HG03045 (cell line): ENCODE results near the gene CNPPD1.
A peak's percentile ranks its signal among the peaks of the same experiment; 100 is the strongest.

Experiments
- ATAC-seq: cut with Tn5 transposase; IDR thresholded peaks from one replicate; pipeline ENCODE4 v1.9.1; 2021; ENCODE audit warnings: mild to moderate bottlenecking, moderate library complexity; ENCODE audit not compliant: unreplicated experiment

CNPPD1 gene

DNA sequence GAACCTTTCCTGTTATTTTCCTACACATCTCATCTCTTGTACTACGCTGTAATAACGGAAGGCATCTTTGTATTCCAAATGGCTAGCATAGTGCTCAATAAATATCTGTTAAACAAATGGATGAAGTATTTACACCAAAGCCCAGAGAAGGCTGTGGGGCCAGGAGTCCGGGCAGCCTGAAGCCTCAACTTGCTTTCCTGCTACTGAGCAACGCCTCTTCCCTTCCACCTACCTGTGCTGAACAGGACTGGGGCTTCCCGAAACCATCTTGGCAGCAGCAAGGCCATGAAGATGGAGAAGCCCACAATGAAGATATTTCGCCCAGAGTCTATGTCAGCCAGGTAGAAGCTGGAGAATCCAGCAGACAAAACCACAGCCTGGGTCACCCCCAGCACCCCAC lies 13.6 kb downstream of the CNPPD1 start:
- ATAC-seq = no peak

DNA sequence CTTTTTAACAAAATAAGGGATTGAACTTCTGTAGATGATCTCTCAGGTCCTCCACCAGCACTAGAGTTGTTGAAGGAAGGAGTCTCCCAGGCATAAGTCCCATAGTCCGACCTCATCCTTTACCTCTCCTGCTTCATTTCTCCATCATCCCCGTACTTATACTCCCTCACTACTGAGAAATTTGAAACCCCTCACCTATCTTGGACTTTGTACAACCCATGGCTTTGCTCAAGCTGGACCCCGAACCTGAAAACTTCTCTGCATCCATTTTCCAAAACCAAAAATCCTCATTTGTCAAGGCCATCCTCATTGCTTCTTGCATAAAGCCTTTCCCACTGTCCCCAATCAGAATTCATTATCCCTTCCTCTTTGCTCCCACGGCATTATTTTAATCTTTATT lies 15.6 kb downstream of the CNPPD1 start:
- ATAC-seq = no peak

DNA sequence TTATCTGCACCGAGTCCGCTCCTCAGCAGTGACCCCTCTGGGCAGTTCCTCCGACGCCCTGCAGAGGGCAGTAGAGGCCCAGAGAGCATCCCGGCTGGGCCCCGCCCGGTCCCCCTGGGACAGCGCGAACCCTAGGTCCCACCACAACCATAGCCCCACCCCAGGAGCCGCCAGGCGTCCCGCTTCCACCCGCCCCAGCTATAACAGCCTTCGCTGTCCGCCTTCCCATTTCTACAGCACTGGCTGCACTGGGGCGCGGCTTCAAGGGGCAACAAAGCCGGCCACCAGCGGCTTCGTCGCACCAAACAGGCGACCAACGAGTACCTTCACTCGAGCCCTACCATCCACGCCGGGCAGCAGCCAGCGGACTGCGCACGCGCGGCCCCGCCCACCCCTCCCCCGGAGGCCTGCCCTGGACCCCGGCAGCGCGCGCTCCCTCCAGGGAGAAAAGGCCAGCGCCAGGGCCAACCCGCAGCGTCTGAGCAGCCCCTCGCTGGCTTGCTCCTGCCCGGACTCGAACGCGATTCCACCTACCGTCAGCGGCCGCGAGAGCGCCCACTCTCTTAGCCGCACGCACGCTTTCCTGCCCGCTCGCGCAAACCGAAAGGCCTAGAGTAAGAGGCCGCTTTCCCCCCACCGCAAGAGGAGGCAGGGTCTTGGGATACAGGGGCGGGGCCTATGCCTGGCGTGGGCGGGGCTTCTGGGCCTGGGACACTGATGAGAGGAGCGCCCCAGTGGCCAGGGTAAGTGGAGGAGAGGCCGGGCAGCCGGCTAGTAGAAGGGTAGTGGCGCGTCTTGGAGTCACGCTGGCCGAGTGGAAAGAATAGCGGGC lies 16.3 kb downstream of the CNPPD1 start, which contains the start of gene NHEJ1:
TSS of gene NHEJ1 (minus strand) at position 630 of the 832 bp plus-strand sequence. CDS start 2,453 bp downstream, outside the sequence.
- ATAC-seq = peak; percentile 84

DNA sequence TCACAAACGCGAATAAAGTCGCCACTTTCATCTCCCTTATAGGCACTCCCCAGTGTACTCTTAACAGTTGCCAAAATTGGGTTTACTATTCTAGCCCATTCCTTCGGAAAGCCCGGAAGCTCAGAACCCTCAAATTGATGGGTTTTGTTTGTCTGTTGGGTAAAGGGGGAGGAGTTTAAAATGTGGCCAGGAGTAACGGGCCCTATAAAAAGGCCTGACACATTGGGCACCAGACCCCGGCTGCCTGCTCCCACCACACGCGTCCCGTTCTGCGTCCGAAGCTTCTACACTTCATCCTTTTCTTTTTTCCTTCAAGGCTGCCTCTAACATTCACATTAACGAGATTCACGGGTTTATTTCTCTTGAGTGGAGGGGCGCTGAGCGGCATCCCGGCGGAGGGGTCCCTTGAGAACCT lies 16.9 kb downstream of the CNPPD1 start:
- ATAC-seq = peak; percentile 0

DNA sequence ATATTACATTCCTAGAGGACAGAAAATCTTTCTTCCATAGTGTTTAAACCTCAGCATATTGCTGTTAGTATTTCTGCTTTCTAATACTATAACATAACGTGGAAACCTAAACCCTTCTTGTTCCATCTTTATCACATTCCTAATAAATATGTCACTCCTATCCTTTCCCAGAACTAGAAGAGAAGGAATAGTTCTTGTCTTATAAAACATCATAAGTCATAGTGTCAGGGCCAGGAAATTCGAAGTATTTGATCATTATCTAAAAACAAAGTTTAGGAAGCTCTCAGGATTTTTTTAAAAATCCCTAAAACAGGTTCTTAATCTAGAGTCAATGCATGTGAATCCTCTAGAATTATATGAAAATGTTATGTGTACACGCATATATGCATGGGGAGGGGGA lies 18.1 kb downstream of the CNPPD1 start:
- ATAC-seq = no peak

DNA sequence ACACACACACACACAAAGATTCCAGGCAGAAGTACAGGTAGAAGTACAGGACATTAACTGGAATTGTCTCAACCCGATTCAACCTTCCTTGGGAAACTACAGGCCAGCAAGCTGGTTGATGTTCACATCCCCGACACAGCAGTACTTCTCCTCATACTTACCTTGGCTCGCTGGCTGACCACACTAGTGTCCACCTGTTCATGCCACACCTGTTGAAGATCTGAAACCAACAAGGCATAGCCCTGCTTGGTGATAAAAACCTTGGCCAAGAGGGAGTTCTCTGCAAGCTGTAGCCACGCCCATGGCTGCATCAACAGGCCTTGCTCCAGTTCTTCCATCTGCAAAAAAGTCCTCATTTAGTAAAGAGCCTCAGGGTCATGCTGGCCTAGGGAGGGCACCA lies 18.7 kb downstream of the CNPPD1 start:
- ATAC-seq = no peak

DNA sequence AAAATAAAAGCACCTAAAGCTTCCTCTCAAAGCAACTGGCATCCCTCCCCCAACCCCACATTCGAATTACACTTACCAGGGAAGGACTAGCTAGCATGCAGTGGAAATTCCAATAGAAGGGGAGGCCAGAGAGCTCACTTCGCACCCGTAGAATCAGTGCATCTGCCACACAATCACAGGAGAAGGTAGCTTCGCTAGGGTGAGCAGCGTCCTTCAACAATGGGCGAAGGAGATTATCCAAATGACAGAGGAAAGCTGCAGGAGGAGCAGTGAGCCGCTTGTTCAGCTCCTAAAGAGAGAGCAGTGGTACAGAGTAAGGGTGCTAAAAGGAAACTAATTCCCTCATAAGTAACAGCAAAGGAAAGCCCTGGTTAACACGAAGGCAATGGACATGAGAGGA lies 19.3 kb downstream of the CNPPD1 start:
- ATAC-seq = no peak

DNA sequence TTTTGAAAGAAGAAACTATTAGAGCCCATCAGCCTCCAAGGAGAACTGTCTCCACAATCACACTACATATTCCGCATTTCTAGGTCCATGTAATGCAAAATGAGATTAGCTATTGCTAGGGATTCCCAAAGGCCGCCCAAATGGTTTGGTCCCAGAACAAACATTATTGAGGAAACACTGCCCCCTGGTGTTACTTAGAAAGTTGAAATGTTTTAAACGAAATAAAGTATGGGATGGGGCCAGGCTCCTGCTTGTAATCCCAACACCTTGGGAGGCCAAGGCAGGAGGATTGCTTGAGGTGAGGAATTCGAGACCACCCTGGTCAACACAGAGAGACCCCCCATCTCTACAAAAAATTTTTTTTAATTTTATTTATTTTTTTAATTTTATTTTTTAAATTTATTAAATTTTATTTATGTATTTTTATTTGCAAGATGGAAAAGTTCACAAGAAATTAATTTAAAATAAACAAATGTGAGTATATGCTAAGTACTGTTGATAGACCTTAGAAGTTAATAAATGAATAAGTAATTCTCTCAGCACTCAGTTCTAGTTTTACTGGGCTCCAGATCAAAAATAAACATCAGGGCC lies 21.6 kb downstream of the CNPPD1 start:
- ATAC-seq = no peak

DNA sequence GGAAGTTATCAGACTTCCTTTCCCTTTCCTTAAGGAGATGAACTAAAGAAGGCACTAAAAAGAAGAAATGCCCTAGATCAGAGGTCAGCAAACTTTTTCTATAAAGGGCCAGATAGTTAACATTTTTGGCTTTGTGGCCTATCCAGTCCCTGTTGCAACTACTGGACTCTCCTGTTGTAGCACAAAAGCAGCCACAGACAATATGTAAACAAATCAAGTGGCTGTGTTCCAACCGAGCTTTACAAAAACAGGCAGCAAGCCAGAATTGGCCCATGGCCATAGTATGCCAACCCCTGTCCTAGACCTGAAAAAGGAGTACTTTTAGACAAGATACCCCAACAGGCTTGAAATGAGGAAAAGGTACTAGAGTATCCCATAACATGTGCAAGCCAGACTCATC lies 27.1 kb downstream of the CNPPD1 start:
- ATAC-seq = no peak

DNA sequence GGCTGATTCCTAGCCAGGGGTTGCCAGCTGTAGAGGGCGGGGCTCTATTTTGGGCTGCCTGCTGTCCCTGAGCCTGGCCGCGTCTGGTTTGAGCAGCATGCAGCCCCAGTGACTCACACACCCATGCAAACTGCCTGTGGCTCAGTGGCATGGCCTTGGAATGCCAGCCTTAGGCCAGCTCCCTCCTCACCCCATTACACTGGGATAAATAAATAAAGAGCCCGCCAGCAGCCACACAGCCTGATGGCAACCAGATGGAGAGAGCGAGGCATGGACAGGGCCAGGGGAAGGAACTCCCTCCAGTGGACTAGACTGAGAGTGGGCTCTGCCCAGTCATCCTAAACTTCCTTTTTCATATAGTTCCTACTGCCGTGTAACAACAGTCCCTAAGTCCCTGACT lies 34.4 kb downstream of the CNPPD1 start:
- ATAC-seq = no peak

DNA sequence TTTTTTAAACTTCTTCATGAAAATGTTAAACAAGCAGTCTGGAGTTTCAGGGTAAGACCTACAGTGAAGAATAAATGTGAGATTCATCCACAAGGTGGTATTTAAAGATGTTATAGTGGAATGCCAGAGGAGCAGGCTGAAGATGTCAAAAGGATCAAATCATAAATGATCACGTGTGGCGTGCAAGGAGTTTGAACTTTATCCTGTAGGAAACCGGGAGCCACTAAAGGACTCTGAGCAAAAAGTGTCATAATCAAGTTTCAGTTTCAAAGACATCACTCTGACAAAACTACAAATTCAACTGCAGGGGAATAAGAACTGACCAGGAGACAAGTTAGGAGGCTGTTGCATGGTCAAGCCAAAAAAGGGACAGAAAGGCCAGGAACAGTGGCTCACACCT lies 36.0 kb downstream of the CNPPD1 start:
- ATAC-seq = no peak

DNA sequence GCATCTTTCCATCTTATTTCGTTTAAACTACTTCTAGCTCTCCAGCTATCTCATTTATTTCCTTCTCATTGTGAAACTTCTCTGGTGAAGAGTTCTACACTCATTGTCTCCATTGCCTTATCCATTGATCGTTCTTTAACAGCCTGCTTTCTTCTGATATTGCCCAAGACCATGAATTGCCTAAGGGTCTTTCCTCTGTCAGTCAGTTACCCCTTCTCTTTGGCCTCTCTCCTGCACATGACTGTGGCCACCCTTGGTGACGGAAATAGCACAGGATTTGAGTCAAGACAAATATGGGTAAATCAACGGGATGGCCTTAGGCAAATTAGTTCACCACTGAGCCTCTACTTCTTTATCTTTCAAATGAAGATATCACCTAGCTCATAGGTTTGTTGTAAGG lies 42.7 kb downstream of the CNPPD1 start:
- ATAC-seq = no peak

DNA sequence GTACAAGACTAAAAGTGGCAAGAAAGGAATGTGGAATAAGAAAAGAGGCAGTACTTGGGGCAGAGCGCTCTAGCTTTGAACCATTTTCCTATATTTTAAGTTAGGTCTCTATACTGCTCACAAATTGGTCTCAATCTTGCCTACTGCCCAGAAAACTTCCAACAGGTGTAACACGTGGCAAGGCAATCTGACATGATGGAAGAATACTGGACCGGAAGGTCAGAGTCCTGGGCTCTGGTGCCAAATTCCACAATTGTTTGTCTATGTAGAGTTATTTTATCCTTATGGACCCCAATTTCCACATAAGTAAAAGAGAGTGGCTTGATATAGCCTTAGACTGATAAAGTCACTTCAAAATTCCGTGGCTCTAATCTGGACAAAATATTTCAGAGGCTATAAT lies 45.0 kb downstream of the CNPPD1 start:
- ATAC-seq = no peak

DNA sequence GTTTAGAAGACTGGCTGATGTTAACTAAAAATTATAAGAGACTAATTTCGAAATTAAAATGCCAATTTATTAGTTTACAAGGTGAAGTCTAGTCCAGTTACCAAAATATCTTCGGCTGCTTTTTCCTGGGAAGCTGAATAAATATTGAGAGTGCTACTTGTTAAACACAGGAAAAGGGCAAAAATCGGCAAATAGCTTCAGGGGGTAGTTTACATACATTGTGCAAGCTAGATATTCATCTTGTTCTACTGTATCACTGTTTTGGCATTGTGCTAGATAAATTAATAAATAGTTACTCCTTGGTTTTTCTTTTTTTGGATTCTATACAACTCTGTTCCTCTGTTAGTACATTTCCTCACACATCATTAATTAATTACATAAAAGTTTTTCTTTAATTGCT lies 45.4 kb downstream of the CNPPD1 start:
- no peak for ATAC-seq

DNA sequence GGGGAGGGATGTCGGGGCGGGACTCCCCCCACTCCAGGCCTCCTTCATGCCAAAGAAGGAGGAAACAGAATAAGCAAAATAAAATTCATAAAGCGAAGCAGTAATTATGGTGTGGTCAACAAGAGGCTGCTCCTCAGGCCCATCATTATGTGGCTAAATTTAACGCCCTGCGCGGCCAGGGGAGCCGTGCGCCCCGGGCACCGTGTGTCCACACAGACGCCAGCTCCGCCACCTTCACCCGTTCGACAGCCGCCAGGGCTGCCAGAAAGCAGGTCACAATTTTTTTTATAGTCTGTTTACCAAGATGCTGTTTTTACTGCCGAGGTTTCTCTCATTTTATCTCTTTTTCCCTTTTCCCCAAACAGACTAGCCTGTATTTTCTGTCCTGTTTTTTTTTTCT lies 47.1 kb downstream of the CNPPD1 start:
- ATAC-seq = no peak

DNA sequence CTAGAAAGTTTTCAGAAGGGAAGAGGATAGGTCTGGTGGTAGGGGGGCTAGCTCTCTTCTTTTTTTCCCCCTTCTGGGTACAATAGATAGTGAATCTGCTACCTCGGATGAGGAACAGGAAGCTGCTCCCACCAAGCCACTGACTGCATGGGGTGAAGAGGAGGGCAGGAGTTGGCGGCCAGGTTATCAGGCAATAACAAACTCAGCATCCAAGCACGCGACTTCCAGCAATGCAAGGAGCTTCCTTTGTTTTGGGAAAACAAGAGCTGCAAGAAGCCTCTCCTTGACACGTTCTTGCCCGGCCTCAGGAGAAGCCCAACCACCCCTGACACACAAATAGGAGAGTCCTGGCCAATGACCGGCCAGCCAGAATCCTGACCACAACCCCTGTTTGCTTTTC lies 48.3 kb downstream of the CNPPD1 start:
- ATAC-seq = no peak

DNA sequence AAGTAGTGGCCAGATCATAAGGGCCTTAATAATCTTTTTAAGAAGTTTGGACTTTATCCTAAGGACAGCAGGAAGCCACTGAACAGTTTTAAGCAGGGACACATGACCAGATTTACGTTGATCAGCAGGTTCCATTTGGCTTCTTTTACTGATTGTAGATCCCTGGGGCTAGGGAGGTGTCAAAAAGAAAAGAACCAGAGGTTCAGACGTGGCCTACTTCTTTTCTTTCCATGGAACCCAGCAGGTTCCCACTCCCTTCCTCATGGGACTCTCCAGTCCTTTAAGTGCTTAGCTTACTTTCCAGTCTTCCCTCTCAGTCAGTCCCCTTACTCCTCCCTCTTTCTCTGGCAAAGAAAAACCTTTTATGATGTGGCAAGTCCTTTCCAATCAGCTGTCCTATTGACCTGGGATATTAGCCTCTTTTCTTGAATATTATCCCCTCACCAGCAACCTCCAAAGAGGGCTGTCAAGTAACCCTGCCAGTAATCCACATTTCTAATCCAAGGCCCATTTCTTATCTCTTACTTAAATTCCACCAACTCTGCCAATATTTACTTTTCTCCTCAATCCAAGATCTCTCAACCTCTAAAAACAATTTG lies 49.6 kb downstream of the CNPPD1 start:
- no peak for ATAC-seq

DNA sequence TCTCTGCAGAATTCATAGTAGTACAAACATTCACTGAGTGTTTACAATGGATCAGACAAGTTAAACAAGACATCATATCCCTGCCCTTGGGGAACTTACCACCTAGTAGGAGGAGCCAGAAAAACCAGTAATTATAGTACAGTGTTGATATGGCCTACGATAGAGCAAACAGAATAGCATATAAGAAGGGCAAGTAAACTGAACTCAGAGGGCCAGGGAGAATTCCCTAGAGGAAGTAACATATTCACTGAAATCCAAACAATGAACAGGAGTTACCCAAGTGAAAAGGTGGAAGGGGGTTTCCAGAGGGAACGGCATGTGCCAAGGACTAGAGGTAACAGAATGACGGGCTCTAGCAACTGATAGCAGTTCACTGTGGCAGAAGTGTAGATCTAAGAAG lies 50.2 kb downstream of the CNPPD1 start:
- no peak for ATAC-seq

DNA sequence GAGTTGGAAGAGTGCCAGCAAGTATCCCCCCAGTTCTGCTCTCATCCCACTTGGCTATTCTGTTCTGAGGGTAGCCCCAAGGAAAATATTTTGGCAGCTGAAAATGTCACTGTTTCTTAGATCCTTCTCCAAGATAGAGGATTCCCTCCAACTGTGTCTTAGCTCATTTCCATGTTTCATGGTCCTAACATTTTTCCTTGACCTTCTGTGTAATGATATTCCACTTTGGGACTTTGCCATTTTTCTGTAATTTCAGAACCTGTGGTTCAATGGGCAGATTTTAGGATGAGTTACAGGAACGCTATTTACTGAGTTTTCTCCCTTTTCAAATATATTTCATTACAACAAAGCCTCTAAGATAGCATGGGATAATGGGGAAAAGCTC lies 50.8 kb downstream of the CNPPD1 start:
- ATAC-seq = no peak

DNA sequence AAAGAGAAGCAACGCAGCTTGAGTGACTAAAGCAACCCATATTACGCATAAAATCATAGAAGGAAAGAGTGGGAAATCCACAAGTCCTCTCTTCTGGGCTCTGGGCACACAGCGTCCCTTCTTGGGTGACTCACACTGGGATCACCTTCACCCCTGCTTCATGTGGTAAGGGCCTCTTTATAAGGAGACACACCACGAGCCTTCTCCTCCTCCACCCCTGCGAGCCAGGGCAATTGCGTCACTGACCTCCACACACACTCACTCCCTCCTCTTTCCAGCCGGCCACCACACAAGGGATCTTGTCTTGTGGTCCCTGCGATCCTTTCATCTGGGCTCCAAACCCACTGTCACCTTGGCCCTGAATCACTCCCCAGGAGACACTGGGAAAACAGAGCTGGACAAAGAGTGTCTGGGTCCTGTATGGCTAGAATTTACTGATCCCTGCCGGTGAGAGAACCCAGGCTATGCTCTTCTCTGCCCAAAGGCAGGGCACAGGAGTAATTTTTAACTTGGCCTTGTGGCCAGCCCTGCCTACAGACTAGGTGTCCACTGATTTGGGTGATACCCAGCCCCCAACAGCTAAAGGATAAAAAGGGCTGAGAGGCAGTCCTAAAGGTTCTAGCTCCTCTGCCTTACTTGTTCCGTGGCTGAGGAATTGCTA lies 51.4 kb downstream of the CNPPD1 start:
- ATAC-seq = no peak

DNA sequence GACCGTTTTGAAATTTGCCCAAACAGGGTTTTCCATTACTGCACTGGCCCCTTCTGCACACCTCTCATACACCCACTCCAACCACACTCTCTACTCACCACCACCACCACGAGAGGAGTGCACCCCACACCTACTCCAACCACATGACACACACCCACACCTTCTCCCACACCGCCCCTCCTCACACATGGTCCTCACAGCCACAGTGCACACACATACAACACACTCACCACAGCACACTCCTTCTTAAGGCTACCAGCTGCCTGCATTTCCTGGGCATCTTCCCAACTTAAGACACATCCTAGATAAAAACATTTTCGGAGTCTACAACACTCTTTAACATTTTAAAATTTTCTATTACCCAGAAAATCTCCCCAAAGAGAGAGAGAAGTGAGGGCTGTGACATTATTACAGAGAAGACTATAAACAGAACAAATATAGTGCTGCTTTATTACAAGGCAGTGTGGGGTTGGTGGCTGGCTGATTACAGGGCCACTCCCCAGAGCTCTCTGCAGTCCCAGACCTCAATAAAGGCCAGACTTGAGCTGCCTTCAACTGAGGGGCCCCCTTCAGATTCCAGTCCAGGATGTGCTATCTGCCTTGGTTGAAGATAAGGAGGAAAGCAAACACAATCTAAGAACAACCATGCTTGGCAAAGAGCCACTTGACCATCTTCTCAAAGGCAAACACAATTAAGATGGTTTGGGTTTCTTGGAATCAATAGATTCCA lies 52.2 kb downstream of the CNPPD1 start:
- no peak for ATAC-seq
